K562 (cell line): ENCODE measurements around the gene GAL3ST3.

Experiments used
- ARNT ChIP-seq, 2 experiments: fragments of 450-650 bp; IDR thresholded peaks; 2 replicates each; pipeline ENCODE4 v1.6.1; 2016; ENCODE audit warnings: mild to moderate bottlenecking in 1 of 2
- BCL6 ChIP-seq: fragments of 250-450 bp; sonication (Bioruptor Pico); IDR thresholded peaks from 2 replicates; pipeline ENCODE4 v1.4.0; 2020
- GATA2 ChIP-seq: sonication (generic); formaldehyde crosslinking; IDR thresholded peaks from 2 replicates; pipeline ENCODE4 v1.4.0; 2020; ENCODE audit warnings: mild to moderate bottlenecking, missing genetic modification reagents
- HDAC2 ChIP-seq: fragments of 450-650 bp; IDR thresholded peaks from 2 replicates; pipeline ENCODE4 v1.6.1; 2016; ENCODE audit warnings: mild to moderate bottlenecking
- TRIM28 ChIP-seq: fragments of 450-650 bp; IDR thresholded peaks from 2 replicates; pipeline ENCODE4 v1.6.1; 2017
- ZFX ChIP-seq: sonication (generic); formaldehyde crosslinking; IDR thresholded peaks from 2 replicates; pipeline ENCODE4 v1.8.0; 2022; ENCODE audit warnings: mild to moderate bottlenecking, missing genetic modification reagents, moderate library complexity
- TF ChIP-seq, protein P1 (sequence below): sonication (generic); formaldehyde crosslinking; IDR thresholded peaks from 2 replicates; pipeline ENCODE4 v1.8.1; 2023; ENCODE audit warnings: missing genetic modification reagents, mild to moderate bottlenecking, borderline replicate concordance
- TF ChIP-seq, protein P2 (sequence below): fragments of 450-650 bp; IDR thresholded peaks from 2 replicates; pipeline ENCODE4 v1.7.0; 2016; ENCODE audit warnings: borderline replicate concordance

DNA sequence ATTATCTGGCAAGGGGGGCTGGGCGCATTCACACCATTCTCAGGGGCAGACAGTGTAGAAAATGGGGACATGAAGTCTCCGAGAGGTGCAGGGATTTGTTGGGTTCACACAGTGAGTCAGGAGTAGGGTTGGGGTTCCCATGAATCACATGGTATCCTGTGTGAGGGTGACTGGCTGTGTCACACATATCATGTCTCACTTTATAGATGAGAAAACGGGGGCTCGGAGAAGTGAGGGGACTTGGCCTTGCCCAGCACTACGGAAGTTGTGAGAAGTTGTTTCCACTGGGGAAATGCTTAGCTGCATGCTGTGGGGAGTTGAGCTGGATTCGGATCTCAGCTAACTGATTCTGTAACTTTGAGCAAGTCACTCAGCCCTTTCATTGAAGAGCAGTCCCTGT is 4.2 kb downstream of the GAL3ST3 start:
- no peak for TF ChIP-seq GATA2
- TF ChIP-seq TRIM28 = no peak
- TF ChIP-seq, protein P1, sequence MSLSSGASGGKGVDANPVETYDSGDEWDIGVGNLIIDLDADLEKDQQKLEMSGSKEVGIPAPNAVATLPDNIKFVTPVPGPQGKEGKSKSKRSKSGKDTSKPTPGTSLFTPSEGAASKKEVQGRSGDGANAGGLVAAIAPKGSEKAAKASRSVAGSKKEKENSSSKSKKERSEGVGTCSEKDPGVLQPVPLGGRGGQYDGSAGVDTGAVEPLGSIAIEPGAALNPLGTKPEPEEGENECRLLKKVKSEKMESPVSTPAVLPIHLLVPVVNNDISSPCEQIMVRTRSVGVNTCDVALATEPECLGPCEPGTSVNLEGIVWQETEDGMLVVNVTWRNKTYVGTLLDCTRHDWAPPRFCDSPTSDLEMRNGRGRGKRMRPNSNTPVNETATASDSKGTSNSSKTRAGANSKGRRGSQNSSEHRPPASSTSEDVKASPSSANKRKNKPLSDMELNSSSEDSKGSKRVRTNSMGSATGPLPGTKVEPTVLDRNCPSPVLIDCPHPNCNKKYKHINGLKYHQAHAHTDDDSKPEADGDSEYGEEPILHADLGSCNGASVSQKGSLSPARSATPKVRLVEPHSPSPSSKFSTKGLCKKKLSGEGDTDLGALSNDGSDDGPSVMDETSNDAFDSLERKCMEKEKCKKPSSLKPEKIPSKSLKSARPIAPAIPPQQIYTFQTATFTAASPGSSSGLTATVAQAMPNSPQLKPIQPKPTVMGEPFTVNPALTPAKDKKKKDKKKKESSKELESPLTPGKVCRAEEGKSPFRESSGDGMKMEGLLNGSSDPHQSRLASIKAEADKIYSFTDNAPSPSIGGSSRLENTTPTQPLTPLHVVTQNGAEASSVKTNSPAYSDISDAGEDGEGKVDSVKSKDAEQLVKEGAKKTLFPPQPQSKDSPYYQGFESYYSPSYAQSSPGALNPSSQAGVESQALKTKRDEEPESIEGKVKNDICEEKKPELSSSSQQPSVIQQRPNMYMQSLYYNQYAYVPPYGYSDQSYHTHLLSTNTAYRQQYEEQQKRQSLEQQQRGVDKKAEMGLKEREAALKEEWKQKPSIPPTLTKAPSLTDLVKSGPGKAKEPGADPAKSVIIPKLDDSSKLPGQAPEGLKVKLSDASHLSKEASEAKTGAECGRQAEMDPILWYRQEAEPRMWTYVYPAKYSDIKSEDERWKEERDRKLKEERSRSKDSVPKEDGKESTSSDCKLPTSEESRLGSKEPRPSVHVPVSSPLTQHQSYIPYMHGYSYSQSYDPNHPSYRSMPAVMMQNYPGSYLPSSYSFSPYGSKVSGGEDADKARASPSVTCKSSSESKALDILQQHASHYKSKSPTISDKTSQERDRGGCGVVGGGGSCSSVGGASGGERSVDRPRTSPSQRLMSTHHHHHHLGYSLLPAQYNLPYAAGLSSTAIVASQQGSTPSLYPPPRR (CRISPR knock-in tag) = no peak
- no peak for TF ChIP-seq BCL6 (CRISPR knock-in tag)
- TF ChIP-seq HDAC2 = no peak
- TF ChIP-seq, protein P2, sequence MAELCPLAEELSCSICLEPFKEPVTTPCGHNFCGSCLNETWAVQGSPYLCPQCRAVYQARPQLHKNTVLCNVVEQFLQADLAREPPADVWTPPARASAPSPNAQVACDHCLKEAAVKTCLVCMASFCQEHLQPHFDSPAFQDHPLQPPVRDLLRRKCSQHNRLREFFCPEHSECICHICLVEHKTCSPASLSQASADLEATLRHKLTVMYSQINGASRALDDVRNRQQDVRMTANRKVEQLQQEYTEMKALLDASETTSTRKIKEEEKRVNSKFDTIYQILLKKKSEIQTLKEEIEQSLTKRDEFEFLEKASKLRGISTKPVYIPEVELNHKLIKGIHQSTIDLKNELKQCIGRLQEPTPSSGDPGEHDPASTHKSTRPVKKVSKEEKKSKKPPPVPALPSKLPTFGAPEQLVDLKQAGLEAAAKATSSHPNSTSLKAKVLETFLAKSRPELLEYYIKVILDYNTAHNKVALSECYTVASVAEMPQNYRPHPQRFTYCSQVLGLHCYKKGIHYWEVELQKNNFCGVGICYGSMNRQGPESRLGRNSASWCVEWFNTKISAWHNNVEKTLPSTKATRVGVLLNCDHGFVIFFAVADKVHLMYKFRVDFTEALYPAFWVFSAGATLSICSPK = no peak
- TF ChIP-seq ARNT (IDR thresholded peaks at IDR 0.05) = no peak
- TF ChIP-seq ZFX (CRISPR knock-in tag) = no peak
